HEK293T (cell line): Measurements from ENCODE around the gene SLCO1A2.
A peak's percentile ranks its signal among the peaks of the same experiment; 100 is the strongest.

Source experiments
- CTCF ChIA-PET: fragments of 350-600 bp; formaldehyde crosslinking; extraction: SDS; loops from one replicate; lab custom pipeline; 2021; ENCODE audit warnings: antibody characterized with exemption, inconsistent platforms; lab: Yijun Ruan, JAX
- POLR2A ChIA-PET: fragments of 350-600 bp; formaldehyde crosslinking; extraction: SDS; loops from one replicate; lab custom pipeline; 2020; ENCODE audit warnings: antibody characterized with exemption, inconsistent platforms; lab: Yijun Ruan, JAX
- DNase-seq: peaks from one replicate; pipeline ENCODE4 v3.0.0; 2012; ENCODE audit warnings: mixed read lengths; ENCODE audit errors: extremely low spot score
- ARNT ChIP-seq: fragments of 450-650 bp; IDR thresholded peaks from 2 replicates; pipeline ENCODE4 v1.6.1; 2017; ENCODE audit warnings: mild to moderate bottlenecking
- BHLHE40 ChIP-seq: fragments of 450-650 bp; IDR thresholded peaks from 2 replicates; pipeline ENCODE4 v1.6.1; 2016; ENCODE audit warnings: mild to moderate bottlenecking, moderate library complexity, borderline replicate concordance
- CTBP1 ChIP-seq: fragments of 450-650 bp; IDR thresholded peaks from 2 replicates; pipeline ENCODE4 v1.6.1; 2016; ENCODE audit warnings: borderline replicate concordance
- ELF4 ChIP-seq: fragments of 450-650 bp; IDR thresholded peaks from 2 replicates; pipeline ENCODE4 v1.6.1; 2017; ENCODE audit warnings: antibody characterized with exemption
- FOXA1 ChIP-seq: fragments of 450-650 bp; IDR thresholded peaks from 2 replicates; pipeline ENCODE4 v1.6.1; 2016; ENCODE audit warnings: mild to moderate bottlenecking
- FOXK2 ChIP-seq: fragments of 450-650 bp; IDR thresholded peaks from 2 replicates; pipeline ENCODE4 v1.6.1; 2016; ENCODE audit warnings: mild to moderate bottlenecking
- FOXM1 ChIP-seq: fragments of 450-650 bp; IDR thresholded peaks from 2 replicates; pipeline ENCODE4 v1.6.1; 2017; ENCODE audit warnings: mild to moderate bottlenecking, borderline replicate concordance
- HDGF ChIP-seq: fragments of 450-650 bp; IDR thresholded peaks from 2 replicates; pipeline ENCODE4 v1.6.1; 2017; ENCODE audit warnings: antibody characterized with exemption, borderline replicate concordance
- L3MBTL2 ChIP-seq: fragments of 450-650 bp; conservative IDR thresholded peaks from 2 replicates; pipeline ENCODE4 v1.6.1; 2016; ENCODE audit warnings: mild to moderate bottlenecking
- LEF1 ChIP-seq: fragments of 450-650 bp; IDR thresholded peaks from 2 replicates; pipeline ENCODE4 v1.6.1; 2017; ENCODE audit warnings: mild to moderate bottlenecking, borderline replicate concordance
- NFRKB ChIP-seq: fragments of 450-650 bp; IDR thresholded peaks from 2 replicates; pipeline ENCODE4 v1.6.1; 2016; ENCODE audit warnings: mild to moderate bottlenecking, moderate library complexity
- PKNOX1 ChIP-seq: fragments of 450-650 bp; IDR thresholded peaks from 2 replicates; pipeline ENCODE4 v1.6.1; 2016
- SP1 ChIP-seq: fragments of 450-650 bp; IDR thresholded peaks from 2 replicates; pipeline ENCODE4 v1.6.1; 2017
- SUZ12 ChIP-seq: fragments of 450-650 bp; IDR thresholded peaks from 2 replicates; pipeline ENCODE4 v1.6.1; 2016; ENCODE audit warnings: mild to moderate bottlenecking
- TARDBP ChIP-seq: fragments of 450-650 bp; IDR thresholded peaks from 2 replicates; pipeline ENCODE4 v1.6.1; 2016
- ZNF384 ChIP-seq: fragments of 450-650 bp; IDR thresholded peaks from 2 replicates; pipeline ENCODE4 v1.6.1; 2016

Gene SLCO1A2

GRCh38 chr12:21296751-21297406, 37.8 kb downstream of the SLCO1A2 start:
- peak; percentile 32 for DNase-seq
- CTCF ChIA-PET = interaction anchor here (0.9 to 1.4 kb wide), 3 partner anchors 25 to 737 kb away, joined by 3 to 8 read pairs (median 3); no protein-coding TSS in a partner anchor
- POLR2A ChIA-PET = interaction anchor here (1.6 kb wide), 1 partner anchor 141 kb away, joined by 5 read pairs; the partner anchor contains the start of gene PYROXD1

GRCh38 chr12:21296348-21296747, 38.4 kb downstream of the SLCO1A2 start:
- TF ChIP-seq ARNT (no peak), SUZ12 (no peak), HDGF (no peak), FOXK2 (no peak), PKNOX1 (no peak), FOXA1 (no peak), L3MBTL2 (no peak), ELF4 (no peak), TARDBP (no peak), LEF1 (no peak), BHLHE40 (no peak), CTBP1 (no peak), FOXM1 (no peak), ZNF384 (no peak), NFRKB (no peak), SP1 (no peak)
- ChIA-PET CTCF (interaction anchor here (0.9 to 1.4 kb wide), 3 partner anchors 25 to 738 kb away, joined by 3 to 8 read pairs (median 3); no protein-coding TSS in a partner anchor), POLR2A (no interaction called here)
- DNase-seq = no peak

More at GRCh38 chr12:21296751-21297406, 37.8 kb downstream of the SLCO1A2 start:
- no peak for TF ChIP-seq LEF1
- no peak for TF ChIP-seq HDGF
- no peak for TF ChIP-seq ZNF384
- TF ChIP-seq ARNT = no peak
- no peak for TF ChIP-seq SP1
- TF ChIP-seq BHLHE40 = no peak

- TF ChIP-seq CTBP1 (no peak), PKNOX1 (no peak), SP1 (no peak), TARDBP (no peak), BHLHE40 (no peak), NFRKB (no peak), FOXA1 (no peak), ARNT (no peak), ZNF384 (no peak), ELF4 (no peak), FOXK2 (no peak), L3MBTL2 (no peak), LEF1 (no peak), SUZ12 (no peak), HDGF (no peak), FOXM1 (no peak)
- POLR2A ChIA-PET = no interaction called here
- CTCF ChIA-PET = no interaction called here
Observed at GRCh38 chr12:21294176-21294575, 40.5 kb downstream of the SLCO1A2 start.

GRCh38 chr12:21292111-21292510, 42.6 kb downstream of the SLCO1A2 start:
- TF ChIP-seq SP1 = no peak
- no peak for TF ChIP-seq NFRKB
- TF ChIP-seq PKNOX1 = no peak
- ChIA-PET POLR2A (no interaction called here), CTCF (no interaction called here)
- DNase-seq = no peak

More at GRCh38 chr12:21294176-21294575, 40.5 kb downstream of the SLCO1A2 start:
- DNase-seq = no peak

- ChIA-PET CTCF (no interaction called here), POLR2A (no interaction called here)
- TF ChIP-seq HDGF (no peak), PKNOX1 (no peak), SUZ12 (no peak)
- DNase-seq = no peak
Observed at GRCh38 chr12:21289698-21290097, 45.0 kb downstream of the SLCO1A2 start.

- no peak for DNase-seq
- CTCF ChIA-PET = no interaction called here
- POLR2A ChIA-PET = no interaction called here
- TF ChIP-seq BHLHE40 (no peak), FOXK2 (no peak), FOXM1 (no peak), ARNT (no peak), TARDBP (no peak), ZNF384 (no peak), SUZ12 (no peak), HDGF (no peak), PKNOX1 (no peak)
Observed at GRCh38 chr12:21276826-21277225, 57.9 kb downstream of the SLCO1A2 start.
